Endothelial cell of umbilical vein (primary cell): ENCODE data around the gene PIEZO2. TPM values are rescaled to one million over a fixed set of nuclear protein-coding genes. Genes with fewer than 3 reads are reported as not detected.

Experiments used
- BruUV-seq: library from RNA; stranded (reverse); fragments of 400-500 nt; replicated peaks from 2 replicates; lab custom pipeline; 2021; lab: Mats Ljungman, UMichigan
- CTCF ChIA-PET: fragments of 300-600, 350-600 bp; sonication (Branson Sonifier 250); formaldehyde crosslinking; loops from one replicate; lab custom pipeline; 2021; ENCODE audit warnings: antibody characterized with exemption, inconsistent platforms; lab: Charles Lee
- POLR2A ChIA-PET: fragments of 300-600, 350-600 bp; sonication (Branson Sonifier 250); formaldehyde crosslinking; loops from one replicate; lab custom pipeline; 2021; ENCODE audit warnings: antibody characterized with exemption, inconsistent platforms; lab: Charles Lee
- DNase-seq: peaks from one replicate; pipeline ENCODE4 v3.0.0-alpha.2; 2011; ENCODE audit warnings: low read depth, low spot score
- FAIRE-seq: peaks from 2 replicates; lab custom pipeline; 2011; peaks lifted over from hg19 to GRCh38; lab: Jason Lieb, UNC
- H2AFZ ChIP-seq: 2 replicates; pipeline ENCODE4 v1.6.0; 2012; ENCODE audit warnings: low read depth, low read length, control low read depth, inconsistent platforms
- H3K27ac ChIP-seq: 2 replicates; pipeline ENCODE4 v1.5.1; 2011; ENCODE audit warnings: low read depth, mild to moderate bottlenecking, control low read depth, low read length, moderate library complexity; ENCODE audit not compliant: insufficient read depth
- H3K27me3 ChIP-seq, 2 experiments: 2 replicates each; pipeline versions ENCODE4 v1.6.0 to v1.6.1; 2011; ENCODE audit warnings: low read length in 2 of 2, mixed read lengths in 1 of 2; ENCODE audit not compliant: control insufficient read depth in 2 of 2, insufficient read depth in 2 of 2
- H3K36me3 ChIP-seq, 2 experiments: 2 replicates in 1 of 2; 3 replicates in 1 of 2; pipeline ENCODE4 v1.5.1; 2011; ENCODE audit warnings: low read length in 2 of 2, mild to moderate bottlenecking in 1 of 2, moderate library complexity in 1 of 2; ENCODE audit not compliant: control insufficient read depth in 2 of 2, insufficient read depth in 2 of 2; ENCODE audit errors: extremely low read depth in 1 of 2
- H3K4me1 ChIP-seq: 3 replicates; pipeline ENCODE4 v1.5.1; 2011; ENCODE audit warnings: mild to moderate bottlenecking, low read length; ENCODE audit not compliant: control insufficient read depth, insufficient read depth; ENCODE audit errors: extremely low read depth
- H3K4me2 ChIP-seq: 2 replicates; pipeline ENCODE4 v1.6.1; 2011; ENCODE audit warnings: low read length, control low read depth, mixed read lengths; ENCODE audit not compliant: insufficient read depth
- H3K4me3 ChIP-seq, 3 experiments: fragments of 200-600 bp in 1 of 3; sonication (generic), shearing (Covaris generic) in 1 of 3; replicated peaks in 1 of 3; 2 replicates each; pipeline ENCODE4 v1.5.1; 2011 to 2016; ENCODE audit warnings: control low read depth in 3 of 3, low read length in 3 of 3, mild to moderate bottlenecking in 2 of 3, inconsistent platforms in 1 of 3, low read depth in 1 of 3, moderate library complexity in 1 of 3; ENCODE audit not compliant: insufficient read depth in 1 of 3
- H3K79me2 ChIP-seq: 2 replicates; pipeline ENCODE4 v1.6.0; 2012; ENCODE audit warnings: low read length, inconsistent platforms; ENCODE audit not compliant: control insufficient read depth, insufficient read depth
- H3K9ac ChIP-seq: replicated peaks from 2 replicates; pipeline ENCODE3; 2011; ENCODE audit warnings: low read length, control low read depth; ENCODE audit not compliant: insufficient read depth; ENCODE audit errors: extremely low read depth
- H3K9me1 ChIP-seq: replicated peaks from 3 replicates; pipeline ENCODE4 v1.6.0; 2011; ENCODE audit warnings: mild to moderate bottlenecking, low read length; ENCODE audit not compliant: control insufficient read depth, insufficient read depth; ENCODE audit errors: extremely low read depth
- H3K9me3 ChIP-seq: replicated peaks from 2 replicates; pipeline ENCODE4 v1.5.1; 2012; ENCODE audit warnings: low read length, inconsistent platforms; ENCODE audit not compliant: control insufficient read depth, insufficient read depth
- H4K20me1 ChIP-seq: replicated peaks from 2 replicates; pipeline ENCODE3; 2011; ENCODE audit warnings: mild to moderate bottlenecking, low read length; ENCODE audit not compliant: control insufficient read depth, insufficient read depth; ENCODE audit errors: extremely low read depth
- CTCF ChIP-seq, 2 donors: IDR thresholded peaks; 1 replicate in 1 of 2; 2 replicates in 1 of 2; pipeline ENCODE4 v1.5.1; 2011; ENCODE audit warnings: low read length in 2 of 2, mild to moderate bottlenecking in 2 of 2, moderate library complexity in 2 of 2, control low read depth in 1 of 2, inconsistent platforms in 1 of 2, low read depth in 1 of 2; ENCODE audit not compliant: insufficient read depth in 1 of 2; ENCODE audit errors: extremely low read depth in 1 of 2
- EZH2 ChIP-seq: IDR thresholded peaks from 2 replicates; pipeline ENCODE4 v1.6.1; 2012; ENCODE audit warnings: borderline replicate concordance, low read depth, mild to moderate bottlenecking, moderate library complexity, low read length, inconsistent platforms; ENCODE audit not compliant: severe bottlenecking
- FOS ChIP-seq: IDR thresholded peaks from 2 replicates; pipeline ENCODE4 v1.6.1; 2011; ENCODE audit warnings: mild to moderate bottlenecking, low read length, moderate library complexity, borderline replicate concordance; ENCODE audit not compliant: insufficient read depth
- GATA2 ChIP-seq: IDR thresholded peaks from 2 replicates; pipeline ENCODE4 v1.7.0; 2011; ENCODE audit warnings: low read depth, mild to moderate bottlenecking, moderate library complexity, mixed read lengths, low read length; ENCODE audit not compliant: insufficient read length, insufficient read depth
- JUN ChIP-seq: IDR thresholded peaks from 2 replicates; pipeline ENCODE4 v1.6.1; 2011; ENCODE audit warnings: borderline replicate concordance, low read depth; ENCODE audit not compliant: insufficient read length, insufficient read depth
- MAX ChIP-seq: IDR thresholded peaks from 2 replicates; pipeline ENCODE4 v1.6.1; 2011; ENCODE audit not compliant: insufficient read depth, insufficient read length
- MYC ChIP-seq: IDR thresholded peaks from one replicate; pipeline ENCODE4 v1.6.1; 2011; ENCODE audit warnings: mild to moderate bottlenecking, low read depth, low read length
- POLR2A ChIP-seq: IDR thresholded peaks from 2 replicates; pipeline ENCODE4 v1.6.1; 2012; ENCODE audit warnings: low read depth, mild to moderate bottlenecking, control low read depth, low read length
- POLR2AphosphoS5 ChIP-seq: IDR thresholded peaks from 2 replicates; pipeline ENCODE4 v1.6.1; 2012; ENCODE audit warnings: low read depth, mild to moderate bottlenecking, control low read depth, low read length, moderate library complexity; ENCODE audit not compliant: insufficient read depth
- dilution Hi-C: fragments of 300-500 bp; cut with MboI; formaldehyde crosslinking; loops from one replicate; pipeline ENCODE4 v1.15.0; 2019; ENCODE audit warnings: low sequenced_read_pairs; ENCODE audit not compliant: extremely low pct_ligation_motif_present
- intact Hi-C: fragments of 100-400 bp; cut with micrococcal nuclease; formaldehyde crosslinking; loops from one replicate; pipeline ENCODE4 v1.10.0; 2022
- polyA plus RNA-seq, 4 experiments: library from polyadenylated mRNA; depleted of rRNA in 3 of 4; stranded (reverse) in 3 of 4; unstranded in 1 of 4; fragments of >200 nt; gene quantifications; 2 replicates each; pipeline versions ENCODE4 v1.2.1 to v1.2.3, GENCODE V29; 2011 to 2012; ENCODE audit warnings: missing spikeins in 1 of 4
- total RNA-seq: library from RNA; stranded (reverse); gene quantifications from 2 replicates; pipeline ENCODE4 v1.2.3, GENCODE V29; 2021

Gene PIEZO2
- total and polyA plus RNA-seq, 2 donors (not counting 3 experiments of a cell fraction or from before 2014, with no cell fraction given), result 1.7 to 11.2 TPM

- Histone ChIP-seq H4K20me1 (no peaks in the 10 kb centered on the region), H3K4me1 (no peaks in the 10 kb centered on the region), H3K27ac (no peak overlapping the region), H3K9me1 (no peaks in the 10 kb centered on the region), H2AFZ (no peak overlapping the region), H3K9ac (no peak overlapping the region), H3K79me2 (no peaks in the 10 kb centered on the region), H3K36me3 (no peaks in the 10 kb centered on the region), H3K9me3 (no peaks in the 10 kb centered on the region), H3K27me3 (no peaks in the 10 kb centered on the region), H3K4me2 (no peak overlapping the region), H3K4me3 (no peak overlapping the region)
- BruUV-seq, result no TSS peak
- ChIA-PET CTCF (no interaction called here), POLR2A (no interaction called here)
- dilution Hi-C loops (no loop called here), intact Hi-C loops (no loop called here)
- no peak for FAIRE-seq
- no peak for TF ChIP-seq MYC
- TF ChIP-seq JUN, result no peak
- TF ChIP-seq CTCF (IDR thresholded peaks at IDR 0.05; ENCODE audit: extremely low read depth in 1 of 2, insufficient read depth in 1 of 2, low read depth in 1 of 2, low read length in 2 of 2), result no peak
- TF ChIP-seq MAX, result no peak
- TF ChIP-seq POLR2A, result no peak
- no peak for TF ChIP-seq GATA2
- TF ChIP-seq POLR2AphosphoS5, result no peak
- TF ChIP-seq FOS, result no peak
- TF ChIP-seq EZH2, result no peak
- DNase-seq, result no peak
Observed at GRCh38 chr18:10707294-10707693, 442.1 kb downstream of the PIEZO2 start.
